Thyroid gland (tissue), 4 donors: Measurements from ENCODE around the gene HADHA.

Source experiments
- POLR2A ChIP-seq, 2 donors: fragments of 450-650 bp; IDR thresholded peaks; one replicate each; pipeline ENCODE4 v1.6.1; 2017; ENCODE audit warnings: antibody characterized with exemption in 2 of 2, mild to moderate bottlenecking in 2 of 2, moderate library complexity in 1 of 2
- TF ChIP-seq, protein P1 (sequence below), 6 experiments: fragments of 200-600 bp in 3 of 6; fragments of 450-650 bp in 3 of 6; sonication (generic) in 3 of 6; IDR thresholded peaks; one replicate each; pipeline ENCODE4 v1.5.1; 2016 to 2019; ENCODE audit warnings: antibody characterized with exemption in 6 of 6, mild to moderate bottlenecking in 2 of 6, inconsistent platforms in 1 of 6, moderate library complexity in 1 of 6

DNA sequence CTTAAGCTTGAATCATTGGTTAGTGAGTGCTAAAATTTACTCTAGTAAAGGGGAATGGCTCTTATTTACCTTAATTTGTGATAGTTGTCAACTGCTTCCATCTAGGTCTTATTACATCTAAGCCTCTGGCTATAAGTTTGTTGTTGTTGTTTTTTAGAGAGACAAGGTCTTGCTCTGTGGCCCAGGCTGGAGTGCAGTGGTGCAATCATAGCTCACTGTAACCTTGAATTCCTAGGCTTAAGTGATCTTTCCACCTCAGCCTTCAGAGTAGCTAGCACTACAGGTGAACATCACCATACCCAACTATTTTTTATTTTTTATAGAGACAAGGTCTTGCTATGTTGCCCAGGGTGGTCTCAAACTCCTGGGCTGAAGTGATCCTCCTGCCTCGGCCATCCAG lies 6.6 kb downstream of the HADHA start:
- TF ChIP-seq, protein P1, sequence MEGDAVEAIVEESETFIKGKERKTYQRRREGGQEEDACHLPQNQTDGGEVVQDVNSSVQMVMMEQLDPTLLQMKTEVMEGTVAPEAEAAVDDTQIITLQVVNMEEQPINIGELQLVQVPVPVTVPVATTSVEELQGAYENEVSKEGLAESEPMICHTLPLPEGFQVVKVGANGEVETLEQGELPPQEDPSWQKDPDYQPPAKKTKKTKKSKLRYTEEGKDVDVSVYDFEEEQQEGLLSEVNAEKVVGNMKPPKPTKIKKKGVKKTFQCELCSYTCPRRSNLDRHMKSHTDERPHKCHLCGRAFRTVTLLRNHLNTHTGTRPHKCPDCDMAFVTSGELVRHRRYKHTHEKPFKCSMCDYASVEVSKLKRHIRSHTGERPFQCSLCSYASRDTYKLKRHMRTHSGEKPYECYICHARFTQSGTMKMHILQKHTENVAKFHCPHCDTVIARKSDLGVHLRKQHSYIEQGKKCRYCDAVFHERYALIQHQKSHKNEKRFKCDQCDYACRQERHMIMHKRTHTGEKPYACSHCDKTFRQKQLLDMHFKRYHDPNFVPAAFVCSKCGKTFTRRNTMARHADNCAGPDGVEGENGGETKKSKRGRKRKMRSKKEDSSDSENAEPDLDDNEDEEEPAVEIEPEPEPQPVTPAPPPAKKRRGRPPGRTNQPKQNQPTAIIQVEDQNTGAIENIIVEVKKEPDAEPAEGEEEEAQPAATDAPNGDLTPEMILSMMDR (IDR thresholded peaks at IDR 0.05): no peak
- no peak for TF ChIP-seq POLR2A (IDR thresholded peaks at IDR 0.05)
